Measurements from ENCODE around the gene HSDL1.

- TF ChIP-seq EZH2 (IDR thresholded peaks at IDR 0.05; ENCODE audit: insufficient read depth, poor library complexity, severe bottlenecking) (no peak), EZH2phosphoT487 (IDR thresholded peaks at IDR 0.05; ENCODE audit: insufficient read depth, low read depth) (no peak)
Measured at GRCh38 chr16:84093879-84094270, 51.1 kb downstream of the HSDL1 start.

Data from GM23248 (cell line).